Measurements from ENCODE around the gene CHRNB4. TPM values are rescaled to one million over a fixed set of nuclear protein-coding genes. Genes with fewer than 3 reads are reported as not detected.

CHRNB4 gene
- total RNA-seq, 2 donors from 2014 or later: 0.22 to 0.70 TPM

GRCh38 chr15:78605680-78606079 lies 35.3 kb downstream of the CHRNB4 start:
- no peaks in the 10 kb centered on the region for H3K27me3 ChIP-seq (ENCODE audit: control insufficient read depth, insufficient read depth, low read length, poor library complexity, severe bottlenecking)
- no peak overlapping the region for H3K27ac ChIP-seq (ENCODE audit: low read depth, low read length)
- WGBS, 2 experiments (ENCODE audit: insufficient coverage in 1 of 2, insufficient read length in 1 of 2): 86 to 100% methylated on average over 4 of the region's 4 CpGs
- H3K4me3 Mint-ChIP-seq: no peak overlapping the region
- H3K36me3 Mint-ChIP-seq (ENCODE audit: low read depth): peaks cover 3% of the 10 kb centered on the region
- TF ChIP-seq CTCF (conservative IDR thresholded peaks at IDR 0.05): no peak
- no peak overlapping the region for H3K9ac ChIP-seq (ENCODE audit: extremely low read depth, low read length, poor library complexity, severe bottlenecking)
- no peaks in the 10 kb centered on the region for H3K36me3 ChIP-seq (ENCODE audit: control insufficient read depth, insufficient read depth, low read length)
- H3K4me1 ChIP-seq (ENCODE audit: control insufficient read depth, insufficient read depth, low read length): no peaks in the 10 kb centered on the region
- H3K27ac Mint-ChIP-seq: no peak overlapping the region
- no peak overlapping the region for H3K4me3 ChIP-seq (ENCODE audit: low read length)
- DNase-seq: no peak
- no peaks in the 10 kb centered on the region for H3K9me3 ChIP-seq (ENCODE audit: control insufficient read depth, low read length)
- peaks cover 38% of the 10 kb centered on the region for H3K9me3 Mint-ChIP-seq
- H3K4me1 Mint-ChIP-seq: no peaks in the 10 kb centered on the region
- peaks cover 11% of the 10 kb centered on the region for H3K27me3 Mint-ChIP-seq (ENCODE audit: insufficient read depth)

- no peak overlapping the region for H3K4me3 Mint-ChIP-seq
- no peaks in the 10 kb centered on the region for H3K36me3 ChIP-seq (ENCODE audit: control insufficient read depth, insufficient read depth, low read length)
- no peak overlapping the region for H3K27ac Mint-ChIP-seq
- no peaks in the 10 kb centered on the region for H3K9me3 ChIP-seq (ENCODE audit: control insufficient read depth, low read length)
- 95 to 96% methylated on average over 5 of the region's 5 CpGs for WGBS, 2 experiments (ENCODE audit: insufficient coverage in 1 of 2, insufficient read length in 1 of 2)
- peaks cover 3% of the 10 kb centered on the region for H3K36me3 Mint-ChIP-seq (ENCODE audit: low read depth)
- no peaks in the 10 kb centered on the region for H3K27me3 ChIP-seq (ENCODE audit: control insufficient read depth, insufficient read depth, low read length, poor library complexity, severe bottlenecking)
- H3K9me3 Mint-ChIP-seq: peaks cover 37% of the 10 kb centered on the region
- no peak overlapping the region for H3K9ac ChIP-seq (ENCODE audit: extremely low read depth, low read length, poor library complexity, severe bottlenecking)
- no peaks in the 10 kb centered on the region for H3K4me1 ChIP-seq (ENCODE audit: control insufficient read depth, insufficient read depth, low read length)
- no peak overlapping the region for H3K4me3 ChIP-seq (ENCODE audit: low read length)
- no peak for DNase-seq
- H3K27ac ChIP-seq (ENCODE audit: low read depth, low read length): no peak overlapping the region
- H3K27me3 Mint-ChIP-seq (ENCODE audit: insufficient read depth): peaks cover 10% of the 10 kb centered on the region
- no peaks in the 10 kb centered on the region for H3K4me1 Mint-ChIP-seq
- TF ChIP-seq CTCF (conservative IDR thresholded peaks at IDR 0.05): no peak
These were observed 35.8 kb downstream of the CHRNB4 start for GRCh38 chr15:78605201-78605600.

- H3K36me3 Mint-ChIP-seq (ENCODE audit: low read depth): peaks cover 3% of the 10 kb centered on the region
- H3K27ac ChIP-seq (ENCODE audit: low read depth, low read length): no peak overlapping the region
- DNase-seq: no peak
- H3K27me3 ChIP-seq (ENCODE audit: control insufficient read depth, insufficient read depth, low read length, poor library complexity, severe bottlenecking): no peaks in the 10 kb centered on the region
- no peak overlapping the region for H3K9ac ChIP-seq (ENCODE audit: extremely low read depth, low read length, poor library complexity, severe bottlenecking)
- H3K4me1 ChIP-seq (ENCODE audit: control insufficient read depth, insufficient read depth, low read length): no peaks in the 10 kb centered on the region
- H3K9me3 Mint-ChIP-seq: peaks cover 31% of the 10 kb centered on the region
- H3K27ac Mint-ChIP-seq: no peak overlapping the region
- H3K4me3 ChIP-seq (ENCODE audit: low read length): no peak overlapping the region
- H3K36me3 ChIP-seq (ENCODE audit: control insufficient read depth, insufficient read depth, low read length): no peaks in the 10 kb centered on the region
- 100% methylated on average over 1 to 2 of the region's 2 CpGs for WGBS, 2 experiments (ENCODE audit: insufficient coverage in 1 of 2, insufficient read length in 1 of 2)
- peaks cover 7% of the 10 kb centered on the region for H3K27me3 Mint-ChIP-seq (ENCODE audit: insufficient read depth)
- no peaks in the 10 kb centered on the region for H3K4me1 Mint-ChIP-seq
- no peak for TF ChIP-seq CTCF (conservative IDR thresholded peaks at IDR 0.05)
- no peak overlapping the region for H3K4me3 Mint-ChIP-seq
- no peaks in the 10 kb centered on the region for H3K9me3 ChIP-seq (ENCODE audit: control insufficient read depth, low read length)
These were observed 36.6 kb downstream of the CHRNB4 start for GRCh38 chr15:78604420-78604819.

Measured in endodermal cell (in vitro differentiated cells).